Activated naive CD4-positive, alpha-beta T cell treated with Interleukin-2 at 50 U/mL for 16 hours (primary cell): ENCODE results near the gene TMEM72.

Experiments
- DNase-seq: peaks from one replicate; pipeline ENCODE4 v3.0.0-alpha.2; 2020

TMEM72 gene

DNA sequence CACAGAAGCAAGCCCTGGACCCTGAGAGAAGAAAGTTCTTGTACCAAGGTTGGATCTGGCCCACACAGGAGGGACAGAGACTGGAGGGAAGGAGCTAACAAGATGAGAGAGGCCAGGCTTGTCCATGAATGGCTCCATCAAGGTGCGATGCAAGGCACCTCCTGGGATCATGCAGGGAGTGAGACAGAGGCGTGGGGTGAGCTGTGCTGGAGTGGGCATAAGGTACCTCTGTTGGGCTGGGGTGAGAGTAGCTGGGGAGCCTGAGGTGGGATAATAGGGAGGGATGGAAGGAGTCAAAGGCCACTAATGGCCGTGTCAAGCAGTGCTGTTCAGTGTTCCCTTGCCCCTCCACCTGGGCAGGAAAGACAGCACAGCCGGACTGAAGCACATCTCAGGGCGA lies 9.9 kb downstream of the TMEM72 start:
- no peak for DNase-seq

GRCh38 chr10:44921506-44921905 lies 10.4 kb downstream of the TMEM72 start:
- DNase-seq = no peak

- DNase-seq = no peak
Observed at GRCh38 chr10:44922021-44922420, 10.9 kb downstream of the TMEM72 start.

- no peak for DNase-seq
Observed at GRCh38 chr10:44922796-44923545, 11.8 kb downstream of the TMEM72 start.

- no peak for DNase-seq
Observed at GRCh38 chr10:44923611-44924010, 12.5 kb downstream of the TMEM72 start.

DNA sequence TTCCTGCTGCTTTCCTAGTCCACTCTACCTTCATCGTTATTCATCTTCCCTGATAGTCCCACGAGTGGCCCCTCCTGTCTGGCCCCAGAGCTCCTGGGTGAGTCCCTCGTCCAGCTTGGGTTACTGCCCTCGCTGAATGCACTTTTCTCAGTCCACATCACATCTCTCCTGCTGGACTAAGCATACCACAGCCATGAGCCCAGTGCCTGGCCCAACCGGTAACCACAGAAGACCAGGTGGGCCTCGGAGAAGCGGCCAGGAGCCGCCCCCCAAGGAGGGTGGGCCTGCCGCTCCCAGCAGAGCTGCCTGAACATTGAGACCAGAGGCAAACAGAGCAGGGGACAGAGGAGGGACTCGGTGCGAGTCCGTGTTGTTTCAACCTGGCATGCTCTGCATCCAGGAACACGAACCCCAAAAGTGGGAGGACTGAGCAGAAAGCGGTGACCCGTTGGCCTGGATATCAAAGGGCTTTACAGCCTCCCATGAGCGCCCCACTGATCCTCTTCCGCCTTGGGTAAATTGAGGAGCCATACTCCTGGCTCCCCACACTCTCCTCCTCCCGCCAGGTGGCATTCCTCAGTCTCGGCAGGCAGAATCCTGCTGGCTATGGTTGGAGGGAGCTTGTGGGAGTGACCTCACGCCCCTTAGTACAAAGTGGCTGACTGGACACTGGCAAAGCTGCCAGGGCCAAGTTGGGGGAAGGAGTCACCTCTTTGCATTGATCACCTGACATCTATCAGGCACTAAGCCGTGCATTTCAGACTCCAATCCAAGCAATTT lies 13.3 kb downstream of the TMEM72 start:
- DNase-seq = no peak

DNA sequence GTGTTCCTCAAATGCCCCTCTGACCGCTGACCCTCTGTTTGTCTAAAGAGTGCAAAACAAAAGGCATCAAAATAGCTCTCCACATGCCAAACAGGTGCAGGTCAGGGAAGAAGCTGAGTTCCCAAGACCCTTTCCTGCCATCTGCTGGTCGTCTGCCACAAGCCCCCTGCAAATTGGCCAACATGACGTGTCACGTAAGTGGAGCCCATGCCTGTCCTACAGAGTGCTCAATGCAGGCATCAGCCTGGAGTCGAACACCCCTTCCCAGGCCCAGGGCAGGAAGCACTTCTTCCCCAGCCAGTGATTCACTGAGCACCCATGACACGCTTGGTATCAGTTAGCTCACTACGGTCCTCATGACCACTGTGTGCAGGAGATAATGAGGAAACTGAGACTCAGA lies 14.1 kb downstream of the TMEM72 start:
- DNase-seq = no peak

- DNase-seq = no peak
Observed at GRCh38 chr10:44925811-44926750, 14.9 kb downstream of the TMEM72 start.

- no peak for DNase-seq
Observed at GRCh38 chr10:44926751-44927351, 15.7 kb downstream of the TMEM72 start.

DNA sequence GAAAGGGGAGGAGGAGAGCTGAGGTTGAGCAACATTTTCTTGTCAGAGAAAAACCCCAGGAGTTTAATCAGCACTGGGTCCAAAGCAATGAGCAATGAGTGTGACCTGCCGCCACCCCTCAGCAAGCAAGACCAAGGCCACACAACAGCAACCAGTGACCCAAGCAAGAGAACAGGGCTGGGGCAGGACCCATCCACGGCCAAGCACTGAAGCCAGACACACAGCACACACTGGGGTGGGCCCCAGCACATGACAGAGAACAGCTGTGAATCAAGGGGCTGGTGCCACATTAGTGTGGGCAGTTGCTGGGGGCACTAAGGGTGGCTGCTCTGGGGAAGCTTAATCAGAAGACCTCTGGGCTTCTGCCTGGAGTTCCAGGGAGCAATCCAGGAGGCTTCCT lies 16.2 kb downstream of the TMEM72 start:
- DNase-seq = no peak

DNA sequence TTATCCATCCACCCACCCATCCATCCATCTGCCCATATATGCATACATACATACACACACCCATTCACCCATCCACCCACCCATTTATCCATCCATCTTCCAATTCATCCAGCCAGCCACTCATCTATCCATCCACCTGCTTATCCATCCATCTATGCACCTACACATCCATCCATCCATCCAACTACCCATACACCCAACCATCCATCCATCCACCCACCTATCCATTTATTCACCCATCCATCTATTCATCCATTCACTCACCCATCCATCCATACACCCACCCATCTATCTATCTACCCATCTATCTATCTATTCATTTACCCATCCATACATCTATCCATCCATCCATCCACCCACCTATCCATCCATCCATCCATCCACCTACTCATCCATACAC lies 17.3 kb downstream of the TMEM72 start:
- no peak for DNase-seq

GRCh38 chr10:44929356-44930255 lies 18.5 kb downstream of the TMEM72 start:
- DNase-seq = no peak

- DNase-seq = no peak
Observed at GRCh38 chr10:44930904-44931620, 19.9 kb downstream of the TMEM72 start.

- no peak for DNase-seq
Observed at GRCh38 chr10:44931621-44932516, 20.7 kb downstream of the TMEM72 start.

DNA sequence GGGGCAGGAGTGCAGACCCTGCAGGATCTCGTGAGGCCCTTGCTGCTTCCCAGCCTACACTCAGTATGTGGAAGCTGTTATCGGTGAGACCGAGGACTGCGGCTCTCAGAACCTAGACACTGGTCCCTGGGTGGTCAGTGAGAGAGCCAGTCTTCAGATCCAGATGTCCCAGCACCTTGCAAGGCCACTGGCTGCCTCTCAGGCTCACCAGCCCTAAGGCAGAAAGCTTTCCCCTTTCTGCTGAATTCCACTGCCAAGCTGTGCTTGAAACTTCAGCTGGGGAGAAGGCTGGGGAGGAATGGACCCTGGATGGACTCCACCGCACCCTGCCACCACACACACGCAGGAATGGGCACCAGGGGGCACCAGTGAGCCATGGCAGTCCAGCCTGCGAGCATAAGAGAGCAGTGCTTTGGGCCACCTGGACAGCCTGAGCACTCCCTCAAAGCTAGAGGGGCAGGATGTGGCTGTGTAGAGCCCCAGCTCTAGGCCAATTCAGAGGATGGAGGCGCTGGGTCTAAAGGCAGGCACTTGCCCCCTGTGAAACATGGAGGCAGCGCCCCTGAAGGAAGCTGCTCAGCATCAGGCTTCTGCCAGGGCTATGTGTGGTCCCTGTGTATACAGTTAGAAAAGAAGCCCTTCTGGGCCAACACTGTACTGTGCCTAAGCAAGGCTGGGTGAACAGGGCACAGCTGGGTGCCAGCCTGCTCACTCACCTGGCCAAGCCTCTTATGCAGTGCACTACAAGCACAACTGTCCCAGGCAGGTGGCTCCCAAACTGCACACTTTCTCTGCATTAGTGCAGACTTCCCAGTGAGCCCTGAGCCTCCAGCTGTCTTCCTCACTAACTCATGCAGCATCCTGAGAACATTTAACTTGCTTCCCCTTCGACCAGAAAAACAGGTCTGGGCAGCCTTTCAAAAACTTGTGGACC lies 21.6 kb downstream of the TMEM72 start:
- peak; percentile 79 for DNase-seq

DNA sequence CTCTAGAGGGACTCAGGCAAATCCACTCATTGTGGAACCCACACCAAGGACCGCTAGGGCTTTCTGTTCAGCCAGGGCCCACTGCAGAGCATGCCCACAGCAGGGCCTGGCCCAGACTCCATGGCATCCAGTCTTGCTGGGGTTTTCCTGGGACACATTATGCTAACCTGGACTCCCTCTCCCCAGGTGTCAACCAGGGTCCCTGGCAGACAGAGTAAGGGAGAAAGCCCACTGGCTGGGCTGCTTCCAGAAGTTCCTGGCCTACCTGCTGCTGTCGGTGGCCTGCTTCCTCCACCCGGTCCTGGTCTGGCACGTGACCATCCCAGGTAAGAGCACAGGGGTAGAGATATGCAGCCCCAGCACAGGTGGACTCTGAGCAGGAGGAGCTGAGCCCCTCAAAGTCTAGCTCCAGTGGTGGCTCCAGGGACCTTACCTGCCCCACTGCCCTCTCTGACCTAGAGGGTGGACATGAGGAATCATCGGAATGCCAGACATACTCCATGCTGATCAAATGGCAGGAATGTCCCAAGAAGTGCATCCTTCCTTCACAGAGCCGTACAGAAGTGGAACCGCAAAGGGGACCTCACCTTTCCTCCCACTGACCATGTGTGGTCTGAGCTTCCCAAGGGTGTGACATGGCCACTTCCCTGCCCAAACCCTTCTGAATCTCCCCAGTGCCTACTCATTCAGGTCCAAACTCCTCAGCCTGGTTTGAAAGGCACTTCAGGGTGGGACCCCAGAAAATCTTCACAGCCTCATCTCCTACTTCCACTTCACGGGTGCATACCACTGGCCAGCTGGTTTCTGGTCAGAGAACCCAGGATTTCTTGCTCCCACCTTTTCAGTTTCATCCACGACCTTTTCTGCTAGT lies 22.5 kb downstream of the TMEM72 start:
- DNase-seq = no peak

DNA sequence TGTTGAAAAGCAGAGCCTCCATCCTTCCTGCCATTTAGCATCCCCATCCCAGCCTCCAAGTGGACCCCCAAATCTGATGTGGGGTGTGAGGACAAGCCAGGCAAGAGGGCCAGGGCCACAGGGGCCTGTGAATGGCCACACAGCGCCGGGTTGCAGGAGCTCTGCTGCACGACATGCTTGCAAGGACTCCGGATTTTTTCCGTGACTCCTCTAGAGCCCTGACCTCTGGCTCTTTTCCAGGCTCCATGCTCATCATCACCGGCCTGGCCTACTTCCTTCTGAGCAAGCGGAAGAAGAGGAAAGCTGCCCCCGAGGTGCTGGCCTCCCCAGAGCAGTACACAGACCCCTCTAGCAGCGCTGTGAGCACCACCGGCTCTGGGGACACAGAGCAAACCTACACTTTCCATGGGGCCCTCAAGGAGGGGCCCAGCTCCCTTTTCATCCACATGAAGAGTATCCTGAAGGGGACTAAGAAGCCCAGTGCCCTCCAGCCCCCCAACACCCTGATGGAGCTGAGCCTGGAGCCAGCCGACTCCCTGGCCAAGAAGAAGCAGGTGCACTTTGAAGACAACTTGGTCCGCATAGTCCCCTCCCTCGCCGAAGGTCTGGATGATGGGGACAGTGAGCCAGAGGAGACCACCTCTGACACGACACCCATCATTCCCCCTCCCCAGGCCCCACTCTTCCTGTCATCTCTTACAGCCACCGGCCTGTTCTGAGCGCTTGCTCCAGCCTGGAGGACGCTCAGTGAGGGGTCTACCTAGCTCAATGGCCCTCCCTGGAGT lies 23.5 kb downstream of the TMEM72 start:
- no peak for DNase-seq
